Measurements from ENCODE around the gene IGSF21.

DNA sequence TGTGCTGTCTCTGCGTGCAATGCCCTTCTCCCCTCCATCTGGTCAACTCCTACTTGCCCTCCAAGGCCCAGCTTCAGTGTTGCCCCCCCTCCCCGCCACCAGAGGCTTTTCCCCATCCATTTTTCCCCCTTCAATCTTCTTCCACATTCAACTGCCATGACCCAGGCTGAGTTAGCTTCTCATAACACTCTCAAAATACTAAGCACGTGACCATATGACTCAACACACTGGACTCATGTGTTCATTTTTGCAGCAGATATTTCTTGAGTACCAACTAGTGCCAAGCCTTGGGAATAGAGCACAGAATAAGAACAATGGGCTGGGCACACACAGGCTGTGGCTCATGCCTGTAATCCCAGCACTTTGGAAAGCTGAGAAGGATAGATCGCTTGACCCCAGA lies 132.1 kb downstream of the IGSF21 start:
- TF ChIP-seq CTCF (IDR thresholded peaks at IDR 0.05; ENCODE audit: low read depth, low read length) (no peak), EZH2phosphoT487 (IDR thresholded peaks at IDR 0.05; ENCODE audit: low read depth) (no peak)

Measured in OCI-LY3 (cell line).